ENCODE results near the gene RAX2. TPM values are rescaled to one million over a fixed set of nuclear protein-coding genes. Genes with fewer than 3 reads are reported as not detected.

Gene RAX2
- total and polyA plus RNA-seq, 2 of the 8 experiments (the other 6 are each of a cell fraction or from before 2014, with no cell fraction given): 0.08 TPM; not detected in 1

DNA sequence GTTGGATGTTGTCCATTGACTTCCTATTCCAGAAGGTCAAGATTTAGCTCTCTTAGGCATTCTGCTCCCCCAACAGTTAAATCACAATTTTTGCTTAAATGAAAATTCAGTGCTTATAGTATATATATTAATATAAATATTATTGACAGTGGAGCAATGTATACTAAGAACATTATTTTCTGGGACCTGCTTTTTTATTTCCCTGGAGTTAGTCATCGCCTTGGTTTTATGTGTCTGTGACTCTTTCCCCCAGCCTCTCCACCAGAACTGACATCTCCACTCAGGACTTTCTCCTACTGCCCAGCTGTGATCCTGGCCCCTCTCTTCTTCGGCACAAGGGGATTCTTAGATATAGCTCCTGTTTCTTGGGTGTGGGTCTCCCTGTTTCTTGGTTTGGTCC is 24.3 kb upstream of the RAX2 start (continued):
- TF ChIP-seq BCL11A (IDR thresholded peaks at IDR 0.05; ENCODE audit: low read depth in 2 of 2, low read length in 2 of 2): no peak
- no peak for TF ChIP-seq ASH2L (IDR thresholded peaks at IDR 0.05; ENCODE audit: low read length)
